HCT116 (cell line): Measurements from ENCODE around the gene MTMR12. TPM values are rescaled to one million over a fixed set of nuclear protein-coding genes. Genes with fewer than 3 reads are reported as not detected.
A peak's percentile ranks its signal among the peaks of the same experiment; 100 is the strongest.

Source experiments
- ATAC-seq: fragments of 200-7000 bp; cut with Tn5 transposase; 2 replicates; pipeline ENCODE4 v1.9.1; 2020; ENCODE audit warnings: mild to moderate bottlenecking, moderate library complexity
- BruUV-seq: library from RNA; stranded (reverse); fragments of 400-500 nt; replicated peaks from 2 replicates; lab custom pipeline; 2021; lab: Mats Ljungman, UMichigan
- CTCF ChIA-PET: fragments of 300-600 bp; sonication (Branson Sonifier 250); formaldehyde crosslinking; loops from one replicate; lab custom pipeline; 2021; ENCODE audit warnings: antibody characterized with exemption; lab: Charles Lee
- POLR2A ChIA-PET: fragments of 300-600, 350-600 bp; sonication (Branson Sonifier 250); formaldehyde crosslinking; loops from one replicate; lab custom pipeline; 2021; ENCODE audit warnings: antibody characterized with exemption; lab: Charles Lee
- RAD21 ChIA-PET, 2 experiments: fragments of 300-600 bp; sonication (Branson Sonifier 250); formaldehyde crosslinking; loops; one replicate each; lab custom pipeline; 2023; ENCODE audit warnings: low total read pairs in 2 of 2; ENCODE audit not compliant: uncharacterized antibody in 2 of 2, unreplicated experiment in 2 of 2, low non-redundant PET in 1 of 2; lab: Charles Lee
- DNase-seq: peaks from one replicate; pipeline ENCODE4 v3.0.0-alpha.2; 2010; ENCODE audit warnings: low read depth, low spot score
- H2AFZ ChIP-seq: fragments of 200-600 bp; shearing (Covaris generic), sonication (generic); 2 replicates; pipeline ENCODE4 v1.6.1; 2017; ENCODE audit warnings: low read depth, mixed run types, mixed read lengths, antibody characterized with exemption, low read length; ENCODE audit not compliant: poor library complexity, severe bottlenecking
- H3K27ac ChIP-seq: 2 replicates; pipeline ENCODE4 v1.5.1; 2012; ENCODE audit warnings: low read depth, low read length
- H3K27me3 ChIP-seq: fragments of 200-600 bp; sonication (generic); 2 replicates; pipeline ENCODE4 v1.6.1; 2016; ENCODE audit warnings: mixed run types, low read length, mixed read lengths; ENCODE audit not compliant: insufficient read depth
- H3K36me3 ChIP-seq, 2 experiments: fragments of 200-500 bp in 1 of 2; fragments of 200-600 bp in 1 of 2; sonication (Bioruptor generic) in 1 of 2; sonication (generic) in 1 of 2; 2 replicates each; pipeline versions ENCODE4 v1.5.1 to v1.6.1; 2014 to 2016; ENCODE audit warnings: low read length in 2 of 2, inconsistent platforms in 1 of 2, mixed read lengths in 1 of 2, mixed run types in 1 of 2; ENCODE audit not compliant: insufficient read depth in 2 of 2, control insufficient read depth in 1 of 2
- H3K4me1 ChIP-seq, 2 experiments: fragments of 200-600 bp in 1 of 2; sonication (generic) in 1 of 2; 2 replicates each; pipeline versions ENCODE4 v1.5.1 to v1.6.1; 2012 to 2017; ENCODE audit warnings: low read length in 2 of 2, inconsistent platforms in 1 of 2, mild to moderate bottlenecking in 1 of 2, mixed read lengths in 1 of 2, mixed run types in 1 of 2, moderate library complexity in 1 of 2; ENCODE audit not compliant: insufficient read depth in 2 of 2, control insufficient read depth in 1 of 2
- H3K4me2 ChIP-seq: fragments of 200-600 bp; sonication (generic); 2 replicates; pipeline ENCODE4 v1.6.1; 2017; ENCODE audit warnings: mixed run types, low read length, mixed read lengths
- H3K4me3 ChIP-seq, 2 experiments: fragments of 200-600 bp in 1 of 2; sonication (generic) in 1 of 2; replicated peaks in 1 of 2; 2 replicates each; pipeline ENCODE4 v1.5.1; 2011 to 2016; ENCODE audit warnings: low read length in 2 of 2, control low read depth in 1 of 2, low read depth in 1 of 2, mild to moderate bottlenecking in 1 of 2, mixed read lengths in 1 of 2, mixed run types in 1 of 2
- H3K79me2 ChIP-seq: fragments of 200-600 bp; sonication (generic); 2 replicates; pipeline ENCODE4 v1.6.1; 2017; ENCODE audit warnings: mild to moderate bottlenecking, mixed run types, low read length, moderate library complexity, mixed read lengths; ENCODE audit not compliant: insufficient read depth
- H3K9ac ChIP-seq: fragments of 200-600 bp; sonication (generic); 2 replicates; pipeline ENCODE4 v1.6.1; 2016; ENCODE audit warnings: low read length, mixed read lengths
- H3K9me2 ChIP-seq: fragments of 200-600 bp; sonication (generic), shearing (Covaris generic); 2 replicates; pipeline ENCODE4 v1.6.1; 2017; ENCODE audit warnings: mixed run types, mild to moderate bottlenecking, moderate library complexity; ENCODE audit not compliant: insufficient read depth
- H3K9me3 ChIP-seq, 2 experiments: fragments of 200-500 bp in 1 of 2; fragments of 200-600 bp in 1 of 2; sonication (Bioruptor generic) in 1 of 2; sonication (generic) in 1 of 2; 2 replicates each; pipeline ENCODE4 v1.6.1; 2014 to 2017; ENCODE audit warnings: low read length in 2 of 2, mixed read lengths in 2 of 2, inconsistent platforms in 1 of 2, low read depth in 1 of 2, mild to moderate bottlenecking in 1 of 2, mixed run types in 1 of 2, moderate library complexity in 1 of 2; ENCODE audit not compliant: control insufficient read depth in 1 of 2, insufficient read depth in 1 of 2
- H4K20me1 ChIP-seq: fragments of 200-600 bp; sonication (generic), shearing (Covaris generic); 2 replicates; pipeline ENCODE4 v1.6.1; 2017; ENCODE audit warnings: mixed run types, mild to moderate bottlenecking, moderate library complexity; ENCODE audit not compliant: insufficient read depth
- EZH2 ChIP-seq: fragments of 200-600 bp; sonication (generic); IDR thresholded peaks from 2 replicates; pipeline ENCODE4 v1.6.1; 2017; ENCODE audit warnings: antibody characterized with exemption, mixed run types
- FOSL1 ChIP-seq: IDR thresholded peaks from 2 replicates; pipeline ENCODE4 v1.6.1; 2012; ENCODE audit warnings: low read depth
- SIN3A ChIP-seq: IDR thresholded peaks from 2 replicates; pipeline ENCODE4 v1.6.1; 2012; ENCODE audit warnings: low read depth
- YY1 ChIP-seq: IDR thresholded peaks from 2 replicates; pipeline ENCODE4 v1.6.1; 2011; ENCODE audit warnings: low read length, low read depth, moderate library complexity, mild to moderate bottlenecking; ENCODE audit not compliant: insufficient replicate concordance; ENCODE audit errors: extremely low read depth
- ZFX ChIP-seq: fragments of 450-650 bp; IDR thresholded peaks from 2 replicates; pipeline ENCODE4 v1.6.1; 2017
- intact Hi-C: fragments of 100-400 bp; cut with micrococcal nuclease; formaldehyde crosslinking; loops from 2 replicates; pipeline ENCODE4 v1.10.0; 2022
- total RNA-seq: library from RNA; stranded (reverse); gene quantifications from one replicate; pipeline ENCODE4 v1.2.1, GENCODE V29; 2021; ENCODE audit not compliant: unreplicated experiment
- TF ChIP-seq, protein P1 (sequence below), 3 experiments: fragments of 200-600 bp in 1 of 3; sonication (generic) in 1 of 3; IDR thresholded peaks in 2 of 3; conservative IDR thresholded peaks in 1 of 3; 2 replicates each; pipeline ENCODE4 v1.5.1; 2012 to 2017; ENCODE audit warnings: low read depth in 2 of 3, low read length in 2 of 3, antibody characterized with exemption in 1 of 3, borderline replicate concordance in 1 of 3, control low read depth in 1 of 3, mild to moderate bottlenecking in 1 of 3, mixed read lengths in 1 of 3, mixed run types in 1 of 3, moderate library complexity in 1 of 3; ENCODE audit not compliant: insufficient read depth in 1 of 3
- TF ChIP-seq, protein P2 (sequence below): IDR thresholded peaks from 2 replicates; pipeline ENCODE4 v1.6.1; 2012

MTMR12 gene
- total RNA-seq, 1 experiment from 2014 or later, result 27.3 TPM

DNA sequence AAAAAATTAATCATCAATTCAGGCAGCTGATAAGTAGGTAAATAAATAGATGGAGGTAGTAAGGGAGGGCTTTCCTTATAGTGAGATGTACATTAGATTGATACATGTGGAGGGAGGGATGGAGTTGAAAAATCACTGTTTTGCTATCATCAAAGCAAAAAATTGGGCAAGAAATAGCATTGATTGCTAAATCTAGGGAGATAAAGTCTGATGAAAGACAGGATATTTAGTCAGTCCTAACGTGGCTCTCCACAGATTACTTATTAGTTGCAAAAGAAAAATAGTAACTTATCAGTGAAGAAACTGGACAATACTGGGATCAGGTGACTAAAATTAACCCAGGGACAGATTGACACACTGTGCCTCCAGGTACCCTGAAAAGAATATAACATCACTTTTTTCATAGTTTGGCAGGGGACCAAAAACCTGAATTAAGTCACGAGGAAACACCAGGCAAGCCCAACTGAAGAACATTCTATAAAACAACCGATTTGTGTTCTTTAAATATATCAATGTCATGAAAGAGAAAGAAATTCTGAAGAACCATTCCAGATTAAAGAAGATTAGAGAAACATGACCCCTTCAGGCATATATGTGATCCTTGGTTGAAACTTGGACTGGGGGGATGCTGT lies 111.5 kb downstream of the MTMR12 start:
- DNase-seq (no peak), ATAC-seq (no peak)
- intact Hi-C loops, result no loop called here
- H3K4me1 ChIP-seq, result peaks cover 13 to 28% of the 10 kb centered on the region in 2 experiments
- POLR2A ChIA-PET, result interaction anchor here (0.6 kb wide), 1 partner anchor 64 kb away, joined by 4 read pairs; no protein-coding TSS in a partner anchor
- H3K4me2 ChIP-seq, result peak overlapping the region; percentile 55
- no peak overlapping the region for H3K27ac ChIP-seq
- BruUV-seq, result no TSS peak
- no peak for TF ChIP-seq ZFX
- TF ChIP-seq, protein P1, sequence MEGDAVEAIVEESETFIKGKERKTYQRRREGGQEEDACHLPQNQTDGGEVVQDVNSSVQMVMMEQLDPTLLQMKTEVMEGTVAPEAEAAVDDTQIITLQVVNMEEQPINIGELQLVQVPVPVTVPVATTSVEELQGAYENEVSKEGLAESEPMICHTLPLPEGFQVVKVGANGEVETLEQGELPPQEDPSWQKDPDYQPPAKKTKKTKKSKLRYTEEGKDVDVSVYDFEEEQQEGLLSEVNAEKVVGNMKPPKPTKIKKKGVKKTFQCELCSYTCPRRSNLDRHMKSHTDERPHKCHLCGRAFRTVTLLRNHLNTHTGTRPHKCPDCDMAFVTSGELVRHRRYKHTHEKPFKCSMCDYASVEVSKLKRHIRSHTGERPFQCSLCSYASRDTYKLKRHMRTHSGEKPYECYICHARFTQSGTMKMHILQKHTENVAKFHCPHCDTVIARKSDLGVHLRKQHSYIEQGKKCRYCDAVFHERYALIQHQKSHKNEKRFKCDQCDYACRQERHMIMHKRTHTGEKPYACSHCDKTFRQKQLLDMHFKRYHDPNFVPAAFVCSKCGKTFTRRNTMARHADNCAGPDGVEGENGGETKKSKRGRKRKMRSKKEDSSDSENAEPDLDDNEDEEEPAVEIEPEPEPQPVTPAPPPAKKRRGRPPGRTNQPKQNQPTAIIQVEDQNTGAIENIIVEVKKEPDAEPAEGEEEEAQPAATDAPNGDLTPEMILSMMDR (IDR thresholded peaks at IDR 0.05 in 2 of 3, conservative IDR thresholded peaks at IDR 0.05 in 1 of 3; ENCODE audit: borderline replicate concordance in 1 of 3, insufficient read depth in 1 of 3, low read depth in 2 of 3, low read length in 2 of 3), result no peak
- TF ChIP-seq FOSL1, result no peak
- TF ChIP-seq YY1, result no peak
- no peak for TF ChIP-seq SIN3A
- no peak for TF ChIP-seq EZH2
- TF ChIP-seq, protein P2, sequence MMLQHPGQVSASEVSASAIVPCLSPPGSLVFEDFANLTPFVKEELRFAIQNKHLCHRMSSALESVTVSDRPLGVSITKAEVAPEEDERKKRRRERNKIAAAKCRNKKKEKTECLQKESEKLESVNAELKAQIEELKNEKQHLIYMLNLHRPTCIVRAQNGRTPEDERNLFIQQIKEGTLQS, result no peak
- no peaks in the 10 kb centered on the region for H3K79me2 ChIP-seq
- H2AFZ ChIP-seq, result peak overlapping the region; percentile 80
- no peaks in the 10 kb centered on the region for H3K9me3 ChIP-seq
- H3K9me2 ChIP-seq, result no peaks in the 10 kb centered on the region
- no peak overlapping the region; the same call in 1 of the 2 replicates for H3K9ac ChIP-seq
- peak overlapping the region; percentile 6 to 44; a peak in 2 of 4 replicates for H3K4me3 ChIP-seq
- RAD21 ChIA-PET, result no interaction called here
- H3K36me3 ChIP-seq, result no peaks in the 10 kb centered on the region
- no peaks in the 10 kb centered on the region for H3K27me3 ChIP-seq
- no peaks in the 10 kb centered on the region for H4K20me1 ChIP-seq
- CTCF ChIA-PET, result interaction anchor here (1.0 kb wide), 1 partner anchor 389 kb away, joined by 3 read pairs; no protein-coding TSS in a partner anchor
